GM12891 (cell line): Measurements from ENCODE around the gene ETFA.

Experiments used
- POLR2A ChIP-seq: IDR thresholded peaks from 2 replicates; pipeline ENCODE4 v1.6.1; 2011; ENCODE audit warnings: low read depth, low read length, control low read depth
- POLR2AphosphoS5 ChIP-seq: IDR thresholded peaks from 2 replicates; pipeline ENCODE4 v1.6.1; 2011; ENCODE audit warnings: low read depth, low read length, control low read depth
- POU2F2 ChIP-seq: IDR thresholded peaks from 2 replicates; pipeline ENCODE4 v1.6.1; 2011; ENCODE audit warnings: low read depth, mild to moderate bottlenecking, control low read depth, low read length, moderate library complexity
- SPI1 ChIP-seq: IDR thresholded peaks from 2 replicates; pipeline ENCODE4 v1.6.1; 2011; ENCODE audit warnings: low read depth, low read length, control low read depth

GRCh38 chr15:76286271-76286879 is 24.9 kb downstream of the ETFA start:
- TF ChIP-seq POLR2AphosphoS5 (no peak), POLR2A (no peak), POU2F2 (no peak), SPI1 (no peak)
